ENCODE measurements around the gene MEGF11.

Gene MEGF11

GRCh38 chr15:65862682-65863081 is 390.9 kb downstream of the MEGF11 start:
- Histone ChIP-seq H3K36me3 (ENCODE audit: control insufficient read depth in 2 of 2, insufficient read depth in 1 of 2, low read length in 2 of 2) (no peaks in the 10 kb centered on the region), H3K9me3 (ENCODE audit: control insufficient read depth, insufficient read depth, low read depth, low read length) (no peaks in the 10 kb centered on the region), H3K4me3 (ENCODE audit: low read depth, low read length) (no peak overlapping the region), H3K4me1 (ENCODE audit: control insufficient read depth, insufficient read depth, low read length) (peaks cover 5% of the 10 kb centered on the region; the same call in 1 of the 2 replicates), H3K27ac (ENCODE audit: extremely low read depth, low read depth, low read length) (no peak overlapping the region)
- POLR2A ChIA-PET: interaction anchor here (0.5 to 1.1 kb wide), 7 partner anchors 17 to 346 kb away, joined by 3 to 7 read pairs (median 3); partner anchors contain the start of genes DENND4A and INTS14
- CTCF ChIA-PET: interaction anchor here (0.5 to 3.2 kb wide), 34 partner anchors 9 to 703 kb away, joined by 3 to 34 read pairs (median 4); partner anchors contain the start of gene LCTL
- TF ChIP-seq ZXDB (tag by site-specific recombination; IDR thresholded peaks at IDR 0.05) (peak; percentile 30; the same call in 1 of the 2 replicates), ZNF76 (tag by site-specific recombination; IDR thresholded peaks at IDR 0.05; ENCODE audit: borderline replicate concordance, low read depth) (peak; percentile 54; the same call in 1 of the 2 replicates), ZNF658 (tag by site-specific recombination; IDR thresholded peaks at IDR 0.05) (no peak), ZBTB6 (tag by site-specific recombination; IDR thresholded peaks at IDR 0.05) (peak; percentile 59; the same call in 1 of the 2 replicates), ZNF660 (tag by site-specific recombination; IDR thresholded peaks at IDR 0.05) (peak; percentile 91; the same call in 1 of the 2 replicates), ZIC2 (tag by site-specific recombination; IDR thresholded peaks at IDR 0.05) (0 out of 2 replicates have a peak, but pooled peaks have one; percentile 27), ELK4 (IDR thresholded peaks at IDR 0.05; ENCODE audit: borderline replicate concordance, low read depth, low read length) (no peak), ZNF785 (tag by site-specific recombination; IDR thresholded peaks at IDR 0.05) (peak; percentile 76; the same call in 1 of the 2 replicates), MZF1 (tag by site-specific recombination; IDR thresholded peaks at IDR 0.05; ENCODE audit: borderline replicate concordance) (peak; percentile 29; the same call in 1 of the 2 replicates), ZNF518A (tag by site-specific recombination; conservative IDR thresholded peaks at IDR 0.05; ENCODE audit: low read depth) (peak; percentile 30; the same call in 1 of the 2 replicates), PRDM10 (tag by site-specific recombination; IDR thresholded peaks at IDR 0.05) (0 out of 2 replicates have a peak, but pooled peaks have one; percentile 45), ZNF341 (tag by site-specific recombination; IDR thresholded peaks at IDR 0.05; ENCODE audit: low read depth) (no peak), ZNF18 (tag by site-specific recombination; IDR thresholded peaks at IDR 0.05) (0 out of 2 replicates have a peak, but pooled peaks have one; percentile 55), ZNF792 (tag by site-specific recombination; IDR thresholded peaks at IDR 0.05) (no peak), PATZ1 (tag by site-specific recombination; IDR thresholded peaks at IDR 0.05) (peak; percentile 74), ZNF830 (tag by site-specific recombination; IDR thresholded peaks at IDR 0.05; ENCODE audit: low read depth) (no peak), GLIS1 (tag by site-specific recombination; IDR thresholded peaks at IDR 0.05) (0 out of 2 replicates have a peak, but pooled peaks have one; percentile 11), ZBTB44 (tag by site-specific recombination; IDR thresholded peaks at IDR 0.05) (no peak), ZNF155 (tag by site-specific recombination; IDR thresholded peaks at IDR 0.05) (no peak), KLF9 (tag by site-specific recombination; IDR thresholded peaks at IDR 0.05; ENCODE audit: low read depth) (no peak)
